Measurements from ENCODE around the gene LGALS13.

Gene LGALS13

GRCh38 chr19:39602224-39602623, at the start of gene LGALS13:
TSS of gene LGALS13 (plus strand) at chr19:39602524. CDS start at chr19:39602569, 45 bp downstream.
- DNase-seq (ENCODE audit: low spot score) = no peak

- DNase-seq (ENCODE audit: low spot score) = no peak
Measured at GRCh38 chr19:39553082-39553652, 49.2 kb upstream of the LGALS13 start.

- DNase-seq (ENCODE audit: low spot score) = no peak
Measured at GRCh38 chr19:39554701-39555311, 47.5 kb upstream of the LGALS13 start.

- DNase-seq (ENCODE audit: low spot score) = no peak
Measured at GRCh38 chr19:39555883-39556282, 46.4 kb upstream of the LGALS13 start.

- DNase-seq (ENCODE audit: low spot score) = no peak
Measured at GRCh38 chr19:39557811-39558623, 44.3 kb upstream of the LGALS13 start.

- DNase-seq (ENCODE audit: low spot score) = no peak
Measured at GRCh38 chr19:39558624-39559117, 43.7 kb upstream of the LGALS13 start.

- no peak for DNase-seq (ENCODE audit: low spot score)
Measured at GRCh38 chr19:39563408-39563807, 38.9 kb upstream of the LGALS13 start.

GRCh38 chr19:39566064-39566463, 36.3 kb upstream of the LGALS13 start:
- DNase-seq (ENCODE audit: low spot score) = no peak

- DNase-seq (ENCODE audit: low spot score) = peak; percentile 11
Measured at GRCh38 chr19:39568604-39569003, 33.7 kb upstream of the LGALS13 start.

GRCh38 chr19:39582442-39582841, 19.9 kb upstream of the LGALS13 start:
- DNase-seq (ENCODE audit: low spot score) = no peak

- no peak for DNase-seq (ENCODE audit: low spot score)
Measured at GRCh38 chr19:39582891-39583625, 19.3 kb upstream of the LGALS13 start.

GRCh38 chr19:39587496-39587895, 14.8 kb upstream of the LGALS13 start:
- no peak for DNase-seq (ENCODE audit: low spot score)

- DNase-seq (ENCODE audit: low spot score) = no peak
Measured at GRCh38 chr19:39588066-39588465, 14.3 kb upstream of the LGALS13 start.

- DNase-seq (ENCODE audit: low spot score) = no peak
Measured at GRCh38 chr19:39590265-39590664, 12.1 kb upstream of the LGALS13 start.

GRCh38 chr19:39592381-39592780, 9.9 kb upstream of the LGALS13 start:
- no peak for DNase-seq (ENCODE audit: low spot score)

GRCh38 chr19:39595950-39596349, 6.4 kb upstream of the LGALS13 start:
- DNase-seq (ENCODE audit: low spot score) = no peak

GRCh38 chr19:39596911-39597310, 5.4 kb upstream of the LGALS13 start:
- no peak for DNase-seq (ENCODE audit: low spot score)

- DNase-seq (ENCODE audit: low spot score) = peak; percentile 23
Measured at GRCh38 chr19:39599116-39599515, 3.2 kb upstream of the LGALS13 start.

GRCh38 chr19:39603825-39604224, 1.5 kb downstream of the LGALS13 start:
- no peak for DNase-seq (ENCODE audit: low spot score)

- no peak for DNase-seq (ENCODE audit: low spot score)
Measured at GRCh38 chr19:39607021-39607420, 4.7 kb downstream of the LGALS13 start.

- DNase-seq (ENCODE audit: low spot score) = no peak
Measured at GRCh38 chr19:39607561-39607960, 5.2 kb downstream of the LGALS13 start.

- no peak for DNase-seq (ENCODE audit: low spot score)
Measured at GRCh38 chr19:39613597-39613996, 11.3 kb downstream of the LGALS13 start.
